Measurements from ENCODE around the gene HAGH.
A peak's percentile ranks its signal among the peaks of the same experiment; 100 is the strongest.
"Not testable (repeated sequence)": the region's sequence is repeated elsewhere in the genome, so short reads cannot be mapped to it uniquely, and the experiment has no call there.

The HAGH gene

GRCh38 chr16:1826691-1827573 is at the start of gene HAGH, which contains the start of gene FAHD1:
HAGH (minus strand) TSS chr16:1826825; CDS start chr16:1826787, 38 bp downstream.
FAHD1 (plus strand) TSS chr16:1827206; CDS start chr16:1827239, 33 bp downstream.
- peak within 1 kb of the TSS; percentile 97 for H3K4me3 ChIP-seq (ENCODE audit: low read depth, low read length)

- not testable (repeated sequence) for H3K4me3 ChIP-seq (ENCODE audit: low read depth, low read length)
These were observed 49.4 kb upstream of the HAGH start for GRCh38 chr16:1876066-1876465.

- no peak overlapping the region for H3K4me3 ChIP-seq (ENCODE audit: low read depth, low read length)
These were observed 48.2 kb upstream of the HAGH start for GRCh38 chr16:1874854-1875253.

GRCh38 chr16:1871974-1872635 is 45.5 kb upstream of the HAGH start, which contains the start of gene MEIOB:
MEIOB (minus strand) TSS chr16:1872164; CDS start chr16:1868175, 3,989 bp downstream.
- H3K4me3 ChIP-seq (ENCODE audit: low read depth, low read length): peak within 1 kb of the TSS; percentile 41

- H3K4me3 ChIP-seq (ENCODE audit: low read depth, low read length): no peak overlapping the region
These were observed 43.9 kb upstream of the HAGH start for GRCh38 chr16:1870365-1871082.

- no peak overlapping the region for H3K4me3 ChIP-seq (ENCODE audit: low read depth, low read length)
These were observed 39.5 kb upstream of the HAGH start for GRCh38 chr16:1865902-1866690.

- no peak overlapping the region for H3K4me3 ChIP-seq (ENCODE audit: low read depth, low read length)
These were observed 37.2 kb upstream of the HAGH start for GRCh38 chr16:1863681-1864460.

GRCh38 chr16:1862394-1862793 is 35.8 kb upstream of the HAGH start:
- no peak overlapping the region for H3K4me3 ChIP-seq (ENCODE audit: low read depth, low read length)

GRCh38 chr16:1861730-1862129 is 35.1 kb upstream of the HAGH start:
- H3K4me3 ChIP-seq (ENCODE audit: low read depth, low read length): no peak overlapping the region

- H3K4me3 ChIP-seq (ENCODE audit: low read depth, low read length): no peak overlapping the region
These were observed 33.0 kb upstream of the HAGH start for GRCh38 chr16:1859650-1860049.

- no peak overlapping the region for H3K4me3 ChIP-seq (ENCODE audit: low read depth, low read length)
These were observed 31.7 kb upstream of the HAGH start for GRCh38 chr16:1858189-1858865.

- H3K4me3 ChIP-seq (ENCODE audit: low read depth, low read length): no peak overlapping the region
These were observed 30.9 kb upstream of the HAGH start for GRCh38 chr16:1857433-1858097.

GRCh38 chr16:1851793-1852192 is 25.2 kb upstream of the HAGH start:
- H3K4me3 ChIP-seq (ENCODE audit: low read depth, low read length): no peak overlapping the region

- H3K4me3 ChIP-seq (ENCODE audit: low read depth, low read length): no peak overlapping the region
These were observed 24.4 kb upstream of the HAGH start for GRCh38 chr16:1850981-1851380.

- H3K4me3 ChIP-seq (ENCODE audit: low read depth, low read length): no peak overlapping the region
These were observed 19.8 kb upstream of the HAGH start for GRCh38 chr16:1846416-1846815.

GRCh38 chr16:1845985-1846384 is 19.4 kb upstream of the HAGH start:
- H3K4me3 ChIP-seq (ENCODE audit: low read depth, low read length): no peak overlapping the region

GRCh38 chr16:1839554-1839953 is 12.9 kb upstream of the HAGH start:
- no peak overlapping the region for H3K4me3 ChIP-seq (ENCODE audit: low read depth, low read length)

- no peak overlapping the region for H3K4me3 ChIP-seq (ENCODE audit: low read depth, low read length)
These were observed 7.5 kb upstream of the HAGH start for GRCh38 chr16:1834096-1834495.
